ENCODE measurements around the gene FOXC2. TPM values are rescaled to one million over a fixed set of nuclear protein-coding genes. Genes with fewer than 3 reads are reported as not detected.
A peak's percentile ranks its signal among the peaks of the same experiment; 100 is the strongest.

FOXC2 gene
- total RNA-seq, 1 donor = 2.2 TPM

DNA sequence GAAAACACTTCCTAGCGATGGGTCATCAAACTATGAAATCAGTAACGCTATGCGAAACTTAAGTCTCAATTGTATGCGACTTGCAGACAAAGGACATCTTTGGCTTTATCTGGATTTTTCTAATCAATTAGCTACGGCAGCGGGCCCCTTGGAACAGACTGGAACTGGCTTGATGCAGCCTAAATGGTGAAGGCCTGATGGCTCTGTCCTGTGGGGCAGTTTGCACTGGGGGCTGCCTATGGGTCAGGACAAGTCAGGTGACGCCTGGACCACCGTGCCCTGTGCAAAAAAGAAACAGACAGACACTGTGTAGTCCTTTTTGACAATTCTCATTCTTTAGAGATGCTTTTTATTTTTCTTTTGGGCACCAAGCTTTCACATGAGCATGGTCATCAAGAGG lies 33.6 kb upstream of the FOXC2 start:
- Histone ChIP-seq H3K4me1 (ENCODE audit: insufficient read depth, low read length) (peaks cover 4% of the 10 kb centered on the region), H2AFZ (ENCODE audit: low read length) (no peak overlapping the region), H3K79me2 (ENCODE audit: insufficient read depth, low read length) (no peaks in the 10 kb centered on the region), H3K9me3 (ENCODE audit: low read depth, low read length) (no peaks in the 10 kb centered on the region), H3K36me3 (ENCODE audit: insufficient read depth, low read length) (peaks cover 14% of the 10 kb centered on the region), H3K27me3 (ENCODE audit: insufficient read depth, low read length) (no peaks in the 10 kb centered on the region), H4K20me1 (ENCODE audit: insufficient read depth, low read length) (peaks cover 4% of the 10 kb centered on the region), H3K4me3 (ENCODE audit: insufficient read depth, low read length) (no peak overlapping the region), H3K27ac (ENCODE audit: low read depth, low read length) (no peak overlapping the region), H3K4me2 (ENCODE audit: insufficient read depth, low read length) (no peak overlapping the region)
- DNase-seq (ENCODE audit: insufficient read length, low spot score, missing footprints) = peak; percentile 56
- TF ChIP-seq, protein P1, sequence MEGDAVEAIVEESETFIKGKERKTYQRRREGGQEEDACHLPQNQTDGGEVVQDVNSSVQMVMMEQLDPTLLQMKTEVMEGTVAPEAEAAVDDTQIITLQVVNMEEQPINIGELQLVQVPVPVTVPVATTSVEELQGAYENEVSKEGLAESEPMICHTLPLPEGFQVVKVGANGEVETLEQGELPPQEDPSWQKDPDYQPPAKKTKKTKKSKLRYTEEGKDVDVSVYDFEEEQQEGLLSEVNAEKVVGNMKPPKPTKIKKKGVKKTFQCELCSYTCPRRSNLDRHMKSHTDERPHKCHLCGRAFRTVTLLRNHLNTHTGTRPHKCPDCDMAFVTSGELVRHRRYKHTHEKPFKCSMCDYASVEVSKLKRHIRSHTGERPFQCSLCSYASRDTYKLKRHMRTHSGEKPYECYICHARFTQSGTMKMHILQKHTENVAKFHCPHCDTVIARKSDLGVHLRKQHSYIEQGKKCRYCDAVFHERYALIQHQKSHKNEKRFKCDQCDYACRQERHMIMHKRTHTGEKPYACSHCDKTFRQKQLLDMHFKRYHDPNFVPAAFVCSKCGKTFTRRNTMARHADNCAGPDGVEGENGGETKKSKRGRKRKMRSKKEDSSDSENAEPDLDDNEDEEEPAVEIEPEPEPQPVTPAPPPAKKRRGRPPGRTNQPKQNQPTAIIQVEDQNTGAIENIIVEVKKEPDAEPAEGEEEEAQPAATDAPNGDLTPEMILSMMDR (IDR thresholded peaks at IDR 0.05; ENCODE audit: extremely low read depth, low read depth, low read length) = no peak

DNA sequence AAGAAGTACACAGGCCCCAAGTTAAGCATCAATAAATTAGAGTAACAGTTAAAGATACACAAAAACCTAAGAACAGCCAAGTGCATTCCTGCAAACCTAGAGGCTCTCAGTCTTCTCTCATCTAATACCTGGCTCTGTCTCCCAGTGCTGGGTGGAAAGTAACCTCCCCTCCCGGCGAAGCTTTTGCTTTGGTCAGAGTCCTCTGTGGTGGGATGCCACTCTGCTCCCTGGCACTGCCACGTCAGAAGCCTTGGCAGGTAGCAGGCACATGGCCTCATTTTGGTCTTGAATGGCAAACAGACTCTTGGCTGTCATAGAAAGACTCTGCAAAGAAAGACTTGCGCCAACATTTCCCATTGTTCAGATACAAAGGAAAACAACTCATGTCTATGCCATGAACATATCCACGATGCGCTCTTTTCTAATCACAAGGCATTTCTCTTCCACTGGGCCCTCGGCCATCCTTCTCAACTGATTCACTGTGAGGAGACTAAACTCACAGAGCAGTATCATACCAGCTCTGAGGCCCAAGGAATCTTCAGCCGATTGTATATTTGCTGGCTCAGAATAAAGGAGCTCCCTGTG lies 32.8 kb upstream of the FOXC2 start:
- TF ChIP-seq, protein P1 (IDR thresholded peaks at IDR 0.05; ENCODE audit: extremely low read depth, low read depth, low read length) = no peak
- peaks cover 3% of the 10 kb centered on the region for H3K4me1 ChIP-seq (ENCODE audit: insufficient read depth, low read length)
- H3K4me2 ChIP-seq (ENCODE audit: insufficient read depth, low read length) = no peak overlapping the region

DNA sequence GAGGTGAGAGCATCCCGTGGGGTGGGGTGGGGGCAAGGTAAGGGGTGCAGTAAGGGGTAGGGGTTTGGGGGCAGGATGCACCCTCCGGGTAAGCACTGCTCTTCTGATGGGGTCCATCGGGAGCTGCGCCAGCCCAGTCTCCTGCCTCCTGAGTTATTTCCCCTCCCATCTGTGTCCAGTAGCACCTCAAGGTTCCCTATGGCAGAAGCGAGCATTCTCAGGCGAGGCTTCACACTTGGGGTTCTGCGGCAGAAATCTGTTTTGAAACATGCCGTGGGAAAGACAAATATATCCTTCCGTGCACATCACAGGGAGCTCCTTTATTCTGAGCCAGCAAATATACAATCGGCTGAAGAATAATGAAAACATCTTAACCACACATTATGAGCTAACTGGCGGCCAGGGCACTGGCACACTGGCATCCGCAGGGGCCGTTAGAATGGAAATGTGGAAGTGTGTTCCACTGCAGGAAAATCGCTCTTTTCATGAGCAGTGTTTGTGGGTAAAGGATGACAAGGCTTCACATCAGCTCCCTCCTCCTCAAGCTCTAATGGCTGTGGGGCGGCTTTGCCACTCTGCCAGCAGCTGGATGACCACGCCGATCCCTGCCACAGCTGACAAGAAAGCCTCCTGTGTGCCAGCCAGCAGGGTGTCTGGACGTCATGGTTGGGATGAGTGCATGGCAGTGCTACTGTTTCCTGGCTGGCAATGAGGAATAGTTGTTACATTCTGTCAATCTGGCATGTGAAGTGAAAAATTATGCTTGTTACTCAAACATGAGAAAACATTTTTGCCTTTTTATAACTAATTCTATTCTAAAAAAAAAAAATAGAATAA lies 31.6 kb upstream of the FOXC2 start:
- no peak overlapping the region for H3K27ac ChIP-seq (ENCODE audit: low read depth, low read length)
- no peaks in the 10 kb centered on the region for H3K9me3 ChIP-seq (ENCODE audit: low read depth, low read length)
- peaks cover 2% of the 10 kb centered on the region for H4K20me1 ChIP-seq (ENCODE audit: insufficient read depth, low read length)
- H3K4me1 ChIP-seq (ENCODE audit: insufficient read depth, low read length) = no peaks in the 10 kb centered on the region
- no peak overlapping the region for H2AFZ ChIP-seq (ENCODE audit: low read length)
- peaks cover 32% of the 10 kb centered on the region for H3K36me3 ChIP-seq (ENCODE audit: insufficient read depth, low read length)
- H3K4me2 ChIP-seq (ENCODE audit: insufficient read depth, low read length) = no peak overlapping the region
- no peaks in the 10 kb centered on the region for H3K79me2 ChIP-seq (ENCODE audit: insufficient read depth, low read length)
- DNase-seq (ENCODE audit: insufficient read length, low spot score, missing footprints) = peak; percentile 38
- no peaks in the 10 kb centered on the region for H3K27me3 ChIP-seq (ENCODE audit: insufficient read depth, low read length)
- TF ChIP-seq, protein P1 (IDR thresholded peaks at IDR 0.05; ENCODE audit: extremely low read depth, low read depth, low read length) = no peak
- H3K4me3 ChIP-seq (ENCODE audit: insufficient read depth, low read length) = no peak overlapping the region

More for the DNA sequence above, 32.8 kb upstream of the FOXC2 start:
- Histone ChIP-seq H2AFZ (ENCODE audit: low read length) (no peak overlapping the region), H3K27ac (ENCODE audit: low read depth, low read length) (no peak overlapping the region), H3K9me3 (ENCODE audit: low read depth, low read length) (no peaks in the 10 kb centered on the region), H3K79me2 (ENCODE audit: insufficient read depth, low read length) (no peaks in the 10 kb centered on the region), H3K4me3 (ENCODE audit: insufficient read depth, low read length) (no peak overlapping the region), H4K20me1 (ENCODE audit: insufficient read depth, low read length) (peaks cover 4% of the 10 kb centered on the region), H3K36me3 (ENCODE audit: insufficient read depth, low read length) (peaks cover 21% of the 10 kb centered on the region), H3K27me3 (ENCODE audit: insufficient read depth, low read length) (no peaks in the 10 kb centered on the region)
- peak; percentile 19 for DNase-seq (ENCODE audit: insufficient read length, low spot score, missing footprints)

DNA sequence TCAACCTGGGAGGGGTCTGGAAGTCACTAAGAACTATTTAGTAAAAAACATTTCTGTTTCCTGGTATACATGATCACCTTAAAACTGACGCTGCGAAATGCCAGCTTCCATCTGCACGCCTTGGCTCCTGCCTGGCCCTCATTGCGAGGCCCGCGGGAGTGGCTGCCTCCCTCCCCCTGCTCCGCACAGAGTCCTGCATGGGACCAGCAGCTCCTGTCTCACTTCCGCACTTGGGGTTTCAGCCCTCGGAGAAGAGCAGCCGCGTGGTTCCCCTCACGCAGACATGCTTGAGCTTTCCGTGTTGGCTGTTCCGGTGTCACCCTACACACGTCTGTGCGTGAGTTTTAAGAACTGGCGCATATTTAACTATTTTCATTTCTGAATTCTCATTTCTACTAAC lies 30.0 kb upstream of the FOXC2 start:
- no peak overlapping the region for H3K4me2 ChIP-seq (ENCODE audit: insufficient read depth, low read length)
- DNase-seq (ENCODE audit: insufficient read length, low spot score, missing footprints) = no peak
- H2AFZ ChIP-seq (ENCODE audit: low read length) = no peak overlapping the region
- no peaks in the 10 kb centered on the region for H3K79me2 ChIP-seq (ENCODE audit: insufficient read depth, low read length)
- no peaks in the 10 kb centered on the region for H3K9me3 ChIP-seq (ENCODE audit: low read depth, low read length)
- no peak overlapping the region for H3K4me3 ChIP-seq (ENCODE audit: insufficient read depth, low read length)
- no peaks in the 10 kb centered on the region for H4K20me1 ChIP-seq (ENCODE audit: insufficient read depth, low read length)
- no peaks in the 10 kb centered on the region for H3K27me3 ChIP-seq (ENCODE audit: insufficient read depth, low read length)
- H3K4me1 ChIP-seq (ENCODE audit: insufficient read depth, low read length) = no peaks in the 10 kb centered on the region
- peaks cover 46% of the 10 kb centered on the region for H3K36me3 ChIP-seq (ENCODE audit: insufficient read depth, low read length)
- TF ChIP-seq, protein P1 (IDR thresholded peaks at IDR 0.05; ENCODE audit: extremely low read depth, low read depth, low read length) = no peak
- no peak overlapping the region for H3K27ac ChIP-seq (ENCODE audit: low read depth, low read length)

All from osteoblast (primary cell).